ENCODE measurements around the gene KLHL1. TPM values are rescaled to one million over a fixed set of nuclear protein-coding genes. Genes with fewer than 3 reads are reported as not detected.

Gene KLHL1
- total and polyA plus RNA-seq, 2 of the 4 experiments (the other 2 are of a cell fraction), result not detected

- H3K9ac ChIP-seq (ENCODE audit: low read depth, low read length), result no peak overlapping the region
- H2BK120ac ChIP-seq (ENCODE audit: low read depth, low read length), result no peak overlapping the region
- H3K23ac ChIP-seq (ENCODE audit: low read depth, low read length), result no peak overlapping the region
- in situ Hi-C loops (cut with MboI; ENCODE audit: low sequenced_read_pairs), result no loop called here
- H3K18ac ChIP-seq (ENCODE audit: low read depth, low read length), result no peak overlapping the region
- no peak overlapping the region for H2AK9ac ChIP-seq (replicated peaks; ENCODE audit: low read depth, low read length, poor library complexity)
- no peak overlapping the region for H3K14ac ChIP-seq (replicated peaks; ENCODE audit: low read depth, low read length)
- WGBS, 2 experiments (ENCODE audit: extremely low coverage in 2 of 2, insufficient read length in 1 of 2), result no CpG with 5 or more reads among the region's 3 CpGs
- H4K20me1 ChIP-seq (ENCODE audit: insufficient read depth, low read length), result no peaks in the 10 kb centered on the region
- H3K36me3 ChIP-seq (ENCODE audit: control insufficient read depth, insufficient read depth, low read length), result no peaks in the 10 kb centered on the region
- no peak overlapping the region for H2BK5ac ChIP-seq (ENCODE audit: low read depth, low read length, poor library complexity, severe bottlenecking)
- H3K4me1 ChIP-seq (ENCODE audit: control insufficient read depth, insufficient read depth, low read length), result no peaks in the 10 kb centered on the region
- H3K4ac ChIP-seq (ENCODE audit: low read depth, low read length), result no peak overlapping the region
- H4K5ac ChIP-seq (ENCODE audit: low read depth, low read length), result no peak overlapping the region
- TF ChIP-seq NFE2L2 (IDR thresholded peaks at IDR 0.05; ENCODE audit: low read depth, low read length) (no peak), MXI1 (IDR thresholded peaks at IDR 0.05; ENCODE audit: borderline replicate concordance, low read depth, low read length) (no peak), SMC3 (IDR thresholded peaks at IDR 0.05; ENCODE audit: low read depth, low read length) (no peak), POLR2A (IDR thresholded peaks at IDR 0.05; ENCODE audit: low read depth, low read length) (no peak), RCOR1 (IDR thresholded peaks at IDR 0.05; ENCODE audit: insufficient replicate concordance, low read length) (no peak), RAD21 (IDR thresholded peaks at IDR 0.05; ENCODE audit: low read length) (no peak), MAFK (IDR thresholded peaks at IDR 0.05; ENCODE audit: low read depth, low read length) (no peak), BHLHE40 (IDR thresholded peaks at IDR 0.05; ENCODE audit: low read depth, low read length) (no peak), MAZ (IDR thresholded peaks at IDR 0.05; ENCODE audit: borderline replicate concordance, low read depth, low read length) (no peak), FOS (IDR thresholded peaks at IDR 0.05; ENCODE audit: low read depth, low read length) (no peak), CHD1 (IDR thresholded peaks at IDR 0.05; ENCODE audit: low read depth, low read length) (no peak), RFX5 (IDR thresholded peaks at IDR 0.05; ENCODE audit: low read depth, low read length) (no peak), CEBPB (IDR thresholded peaks at IDR 0.05; ENCODE audit: low read depth, low read length) (no peak)
- ChIA-PET CTCF (no interaction called here), POLR2A (ENCODE audit: unreplicated experiment) (no interaction called here)
- no peaks in the 10 kb centered on the region for H3K9me1 ChIP-seq (ENCODE audit: insufficient read depth, low read length)
- no peaks in the 10 kb centered on the region for H3K79me1 ChIP-seq (ENCODE audit: low read depth in 1 of 2, low read length in 2 of 2)
- H2BK15ac ChIP-seq (ENCODE audit: low read depth, low read length), result no peak overlapping the region
- H3K9me3 ChIP-seq (ENCODE audit: control insufficient read depth, insufficient read depth, low read length), result no peaks in the 10 kb centered on the region
- no peak overlapping the region for H2AK5ac ChIP-seq (ENCODE audit: low read depth, low read length)
- no peak overlapping the region for H3K4me2 ChIP-seq (ENCODE audit: low read depth, low read length)
- intact Hi-C loops (cut with micrococcal nuclease), result no loop called here
- ATAC-seq (ENCODE audit: low read depth) (no peak), DNase-seq (no peak)
- no peak overlapping the region for H4K91ac ChIP-seq (ENCODE audit: insufficient read depth, low read depth, low read length)
- no peak overlapping the region for H3K4me3 ChIP-seq (ENCODE audit: insufficient read depth, low read depth, low read length)
- H2AFZ ChIP-seq (replicated peaks; ENCODE audit: low read length, poor library complexity), result no peak overlapping the region
- no peak overlapping the region for H3K56ac ChIP-seq (ENCODE audit: extremely low read depth, insufficient read depth, low read length)
- dilution Hi-C loops (cut with HindIII; ENCODE audit: low sequenced_read_pairs, unreplicated experiment), result no loop called here
- BruUV-seq (replicated peaks), result no TSS peak
- no peak overlapping the region for H3K27ac ChIP-seq (ENCODE audit: insufficient read depth, low read length)
- H4K8ac ChIP-seq (ENCODE audit: low read depth in 2 of 2, low read length in 2 of 2), result no peak overlapping the region
- no peak overlapping the region for H2BK20ac ChIP-seq (ENCODE audit: low read depth, low read length)
- no peaks in the 10 kb centered on the region for H3K27me3 ChIP-seq (ENCODE audit: control insufficient read depth, insufficient read depth, low read length)
These were observed 85.6 kb downstream of the KLHL1 start for GRCh38 chr13:70022646-70023045.
